OCI-LY1 (cell line): ENCODE data around the gene TFDP2.

ENCODE experiments used
- H2AFZ ChIP-seq: fragments of 200-600 bp; sonication (generic), shearing (Covaris generic); 2 replicates; pipeline ENCODE4 v1.6.0; 2014; ENCODE audit warnings: antibody characterized with exemption, mild to moderate bottlenecking, low read length
- H3F3A ChIP-seq: fragments of 200-600 bp; sonication (generic), shearing (Covaris generic); 2 replicates; pipeline ENCODE4 v1.6.0; 2014; ENCODE audit warnings: mild to moderate bottlenecking, antibody characterized with exemption, low read length, moderate library complexity; ENCODE audit not compliant: insufficient read depth
- H3K27ac ChIP-seq: fragments of 200-600 bp; sonication (generic); 2 replicates; pipeline ENCODE4 v1.5.1; 2014; ENCODE audit warnings: low read length, mixed run types, mild to moderate bottlenecking, low read depth; ENCODE audit not compliant: poor library complexity, severe bottlenecking
- H3K27me3 ChIP-seq: fragments of 200-600 bp; sonication (generic); 2 replicates; pipeline ENCODE4 v1.6.0; 2014; ENCODE audit warnings: antibody characterized with exemption, mild to moderate bottlenecking, low read length, moderate library complexity; ENCODE audit not compliant: insufficient read depth
- H3K36me3 ChIP-seq: fragments of 200-600 bp; sonication (generic); 2 replicates; pipeline ENCODE4 v1.6.1; 2014; ENCODE audit warnings: mild to moderate bottlenecking, antibody characterized with exemption, low read length, moderate library complexity, mixed read lengths; ENCODE audit not compliant: insufficient read depth
- H3K4me1 ChIP-seq: fragments of 200-600 bp; sonication (generic); 2 replicates; pipeline ENCODE4 v1.5.1; 2014; ENCODE audit warnings: mild to moderate bottlenecking, low read length, moderate library complexity; ENCODE audit not compliant: insufficient read depth, severe bottlenecking
- H3K4me2 ChIP-seq: fragments of 200-600 bp; sonication (generic), shearing (Covaris generic); 2 replicates; pipeline ENCODE4 v1.6.1; 2014; ENCODE audit warnings: low read length
- H3K4me3 ChIP-seq: fragments of 200-600 bp; sonication (generic); 2 replicates; pipeline ENCODE4 v1.5.1; 2014; ENCODE audit warnings: low read length, low read depth, mild to moderate bottlenecking, mixed read lengths; ENCODE audit not compliant: poor library complexity, severe bottlenecking
- H3K79me2 ChIP-seq: fragments of 200-600 bp; shearing (Covaris generic); 2 replicates; pipeline ENCODE4 v1.6.1; 2016; ENCODE audit warnings: mixed run types, low read length, mixed read lengths; ENCODE audit not compliant: insufficient read depth
- H3K9ac ChIP-seq: fragments of 200-600 bp; sonication (generic), shearing (Covaris generic); 2 replicates; pipeline ENCODE4 v1.6.1; 2014; ENCODE audit warnings: mild to moderate bottlenecking, low read length, mixed read lengths
- H3K9me2 ChIP-seq: fragments of 200-600 bp; sonication (generic), shearing (Covaris generic); 2 replicates; pipeline ENCODE4 v1.6.1; 2014; ENCODE audit warnings: low read depth, mild to moderate bottlenecking, low read length, mixed read lengths
- H3K9me3 ChIP-seq: fragments of 200-600 bp; shearing (Covaris generic); 2 replicates; pipeline ENCODE4 v1.6.1; 2014; ENCODE audit warnings: low read length, mixed read lengths
- H4K20me1 ChIP-seq: fragments of 200-600 bp; sonication (generic), shearing (Covaris generic); 2 replicates; pipeline ENCODE4 v1.6.0; 2016; ENCODE audit warnings: mild to moderate bottlenecking, low read length; ENCODE audit not compliant: insufficient read depth
- EZH2 ChIP-seq: fragments of 200-600 bp; sonication (generic), shearing (Covaris generic); IDR thresholded peaks from 2 replicates; pipeline ENCODE4 v1.8.0; 2017; ENCODE audit warnings: borderline replicate concordance, mixed run types, mild to moderate bottlenecking, antibody characterized with exemption, low read length, moderate library complexity, mixed read lengths
- TF ChIP-seq, protein P1 (sequence below): fragments of 200-600 bp; sonication (generic), shearing (Covaris generic); IDR thresholded peaks from 2 replicates; pipeline ENCODE4 v1.5.1; 2017; ENCODE audit warnings: mild to moderate bottlenecking, antibody characterized with exemption, low read length, moderate library complexity, mixed read lengths

The TFDP2 gene

DNA sequence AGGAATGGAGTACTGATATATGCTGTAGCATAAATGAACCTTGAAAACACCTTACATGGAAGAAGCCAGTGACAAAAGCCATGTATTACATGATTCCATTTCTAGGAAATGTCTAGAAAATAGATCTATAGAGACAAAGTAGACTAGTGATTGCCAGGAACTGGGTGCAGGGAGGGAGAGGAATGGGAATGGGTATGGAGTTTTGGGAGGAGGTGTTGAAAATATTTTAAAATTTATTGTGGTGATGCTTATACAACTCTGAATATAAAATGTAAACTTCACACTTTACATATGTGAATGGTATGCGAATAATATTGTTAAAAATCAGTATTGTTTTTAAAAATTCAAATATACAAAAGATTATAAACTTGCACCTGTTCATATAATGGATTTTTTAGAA is 250.4 kb downstream of the TFDP2 start:
- H3K79me2 ChIP-seq: peaks cover 64% of the 10 kb centered on the region
- H3K9ac ChIP-seq: no peak overlapping the region
- H3K9me2 ChIP-seq: no peaks in the 10 kb centered on the region
- no peak overlapping the region for H2AFZ ChIP-seq
- peaks cover 12% of the 10 kb centered on the region; the same call in 1 of the 2 replicates for H3K9me3 ChIP-seq
- no peak overlapping the region for H3K4me2 ChIP-seq
- H3K4me1 ChIP-seq: peaks cover 13% of the 10 kb centered on the region
- no peaks in the 10 kb centered on the region for H3K27me3 ChIP-seq
- no peaks in the 10 kb centered on the region for H3F3A ChIP-seq
- H3K4me3 ChIP-seq: no peak overlapping the region
- H4K20me1 ChIP-seq: no peaks in the 10 kb centered on the region
- no peak overlapping the region for H3K27ac ChIP-seq
- TF ChIP-seq, protein P1, sequence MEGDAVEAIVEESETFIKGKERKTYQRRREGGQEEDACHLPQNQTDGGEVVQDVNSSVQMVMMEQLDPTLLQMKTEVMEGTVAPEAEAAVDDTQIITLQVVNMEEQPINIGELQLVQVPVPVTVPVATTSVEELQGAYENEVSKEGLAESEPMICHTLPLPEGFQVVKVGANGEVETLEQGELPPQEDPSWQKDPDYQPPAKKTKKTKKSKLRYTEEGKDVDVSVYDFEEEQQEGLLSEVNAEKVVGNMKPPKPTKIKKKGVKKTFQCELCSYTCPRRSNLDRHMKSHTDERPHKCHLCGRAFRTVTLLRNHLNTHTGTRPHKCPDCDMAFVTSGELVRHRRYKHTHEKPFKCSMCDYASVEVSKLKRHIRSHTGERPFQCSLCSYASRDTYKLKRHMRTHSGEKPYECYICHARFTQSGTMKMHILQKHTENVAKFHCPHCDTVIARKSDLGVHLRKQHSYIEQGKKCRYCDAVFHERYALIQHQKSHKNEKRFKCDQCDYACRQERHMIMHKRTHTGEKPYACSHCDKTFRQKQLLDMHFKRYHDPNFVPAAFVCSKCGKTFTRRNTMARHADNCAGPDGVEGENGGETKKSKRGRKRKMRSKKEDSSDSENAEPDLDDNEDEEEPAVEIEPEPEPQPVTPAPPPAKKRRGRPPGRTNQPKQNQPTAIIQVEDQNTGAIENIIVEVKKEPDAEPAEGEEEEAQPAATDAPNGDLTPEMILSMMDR: no peak
- TF ChIP-seq EZH2: no peak
- peaks cover 64% of the 10 kb centered on the region for H3K36me3 ChIP-seq

DNA sequence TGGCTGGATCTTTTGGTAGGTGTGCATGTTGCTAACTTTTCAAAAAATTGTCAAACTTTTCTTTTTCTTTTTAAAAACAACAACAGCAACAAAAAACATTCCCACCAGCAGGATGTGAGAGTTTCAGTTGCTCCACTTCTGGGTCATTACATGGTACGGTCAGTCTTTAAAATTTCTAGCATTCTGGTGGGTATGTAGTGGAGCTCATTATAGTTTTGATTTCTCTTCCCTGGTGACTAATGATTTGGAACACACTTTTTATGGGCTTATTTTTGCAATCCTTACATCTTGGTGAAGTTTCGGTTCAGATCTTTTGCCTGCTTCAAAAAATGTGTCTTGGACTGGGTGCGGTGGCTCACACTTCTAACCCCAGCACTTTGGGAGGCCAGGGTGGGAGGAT is 253.6 kb downstream of the TFDP2 start:
- TF ChIP-seq, protein P1: no peak
- no peak for TF ChIP-seq EZH2
- Histone ChIP-seq H3K4me2 (no peak overlapping the region), H4K20me1 (no peaks in the 10 kb centered on the region), H3K4me3 (no peak overlapping the region), H3K9me2 (no peaks in the 10 kb centered on the region), H3K36me3 (peaks cover 76% of the 10 kb centered on the region), H2AFZ (no peak overlapping the region), H3K79me2 (peaks cover 79% of the 10 kb centered on the region), H3K9ac (no peak overlapping the region), H3K27me3 (no peaks in the 10 kb centered on the region), H3F3A (no peaks in the 10 kb centered on the region), H3K9me3 (peaks cover 14% of the 10 kb centered on the region; the same call in 1 of the 2 replicates), H3K4me1 (no peaks in the 10 kb centered on the region), H3K27ac (no peak overlapping the region)

DNA sequence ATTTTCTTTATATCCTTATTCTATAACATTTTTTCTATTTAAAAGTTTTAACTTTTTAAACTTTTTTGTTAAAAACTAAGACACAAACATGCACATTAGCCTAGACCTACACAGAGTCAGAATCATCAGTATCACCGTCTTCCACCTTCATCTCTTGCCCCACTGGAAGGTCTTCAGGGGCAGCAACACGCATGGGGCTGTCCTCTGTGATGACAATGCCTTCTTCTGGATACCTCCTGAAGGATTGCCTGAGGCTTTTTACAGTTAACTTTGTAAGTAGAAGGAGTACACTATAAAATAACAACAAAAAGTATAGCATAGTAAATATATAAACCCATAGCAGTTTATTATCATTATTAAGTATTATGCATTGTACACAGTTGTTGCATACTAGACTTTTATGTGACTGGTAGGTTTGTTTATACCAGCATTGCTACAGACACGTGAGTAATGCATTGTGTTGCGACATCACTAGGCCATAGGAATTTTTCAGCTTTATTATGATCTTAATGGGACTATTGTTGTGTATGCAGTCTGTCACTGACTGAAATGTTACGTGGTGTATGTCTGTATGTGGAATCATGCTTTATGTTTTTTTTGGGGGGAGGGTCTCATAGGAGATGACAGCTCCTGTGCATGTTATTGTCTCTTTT is 254.7 kb downstream of the TFDP2 start:
- no peak overlapping the region for H2AFZ ChIP-seq
- H3F3A ChIP-seq: no peaks in the 10 kb centered on the region
- H3K4me3 ChIP-seq: no peak overlapping the region
- no peaks in the 10 kb centered on the region for H4K20me1 ChIP-seq
- no peak overlapping the region for H3K9ac ChIP-seq
- no peaks in the 10 kb centered on the region for H3K9me2 ChIP-seq
- H3K79me2 ChIP-seq: peaks cover 77% of the 10 kb centered on the region
- peaks cover 9% of the 10 kb centered on the region; the same call in 1 of the 2 replicates for H3K9me3 ChIP-seq
- peaks cover 66% of the 10 kb centered on the region for H3K36me3 ChIP-seq
- TF ChIP-seq, protein P1: no peak
- TF ChIP-seq EZH2: no peak
- no peaks in the 10 kb centered on the region for H3K4me1 ChIP-seq
- no peaks in the 10 kb centered on the region for H3K27me3 ChIP-seq
- no peak overlapping the region for H3K4me2 ChIP-seq
- no peak overlapping the region for H3K27ac ChIP-seq
